ENCODE results near the gene CST7. TPM values are rescaled to one million over a fixed set of nuclear protein-coding genes. Genes with fewer than 3 reads are reported as not detected.

The CST7 gene
- total RNA-seq, 1 experiment from 2014 or later, result not detected

DNA sequence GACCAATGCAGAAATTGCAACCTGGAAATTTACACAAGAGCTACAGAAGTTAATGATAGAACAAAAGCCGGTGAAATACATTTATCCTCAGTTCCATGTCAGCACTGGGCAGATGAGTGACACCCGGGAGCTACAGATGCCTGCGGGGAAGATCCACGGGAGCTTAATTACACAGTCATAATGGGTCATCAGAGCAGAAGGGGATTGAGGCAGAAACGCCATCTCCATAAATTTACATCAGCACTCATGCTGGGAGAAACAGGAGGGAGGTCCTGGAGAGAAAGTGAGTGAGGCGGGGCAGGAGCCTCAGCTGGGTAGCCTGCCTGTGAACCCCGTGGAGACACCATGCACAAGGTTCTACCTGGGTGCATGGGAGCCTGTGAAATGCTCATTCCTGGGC is 37.6 kb upstream of the CST7 start:
- peaks cover 23% of the 10 kb centered on the region; the same call in 1 of the 2 replicates for H3K27me3 ChIP-seq (ENCODE audit: insufficient read depth, low read length)
- no peaks in the 10 kb centered on the region for H3K9me3 ChIP-seq (ENCODE audit: control insufficient read depth in 1 of 2, insufficient read depth in 1 of 2, low read depth in 1 of 2, low read length in 2 of 2)
- H3K27ac ChIP-seq (ENCODE audit: low read depth, low read length), result no peak overlapping the region
- DNase-seq (ENCODE audit: low read depth, low spot score), result no peak
- no peak overlapping the region for H3K9ac ChIP-seq (ENCODE audit: low read length)
- no TSS peak for BruUV-seq (replicated peaks)
- no peaks in the 10 kb centered on the region for H3K4me1 ChIP-seq (ENCODE audit: control insufficient read depth in 1 of 2, insufficient read depth in 2 of 2, low read length in 2 of 2)
- ATAC-seq, result no peak
- H3K36me3 ChIP-seq (ENCODE audit: control insufficient read depth in 1 of 2, insufficient read depth in 2 of 2, low read length in 2 of 2), result no peaks in the 10 kb centered on the region
- H2AFZ ChIP-seq (ENCODE audit: low read depth, low read length, poor library complexity, severe bottlenecking), result no peak overlapping the region
- H3K4me2 ChIP-seq (ENCODE audit: low read length), result no peak overlapping the region
- H3K79me2 ChIP-seq (ENCODE audit: insufficient read depth, low read length), result no peaks in the 10 kb centered on the region
- RAD21 ChIA-PET (ENCODE audit: low non-redundant PET in 1 of 2, low total read pairs in 2 of 2, uncharacterized antibody in 2 of 2, unreplicated experiment in 2 of 2), result no interaction called here
- H3K4me3 ChIP-seq (replicated peaks in 1 of 2; ENCODE audit: low read depth in 1 of 2, low read length in 2 of 2), result no peak overlapping the region
- intact Hi-C loops (cut with micrococcal nuclease), result loop anchor here (10.0 kb wide), 1 partner anchor 377 kb away; no protein-coding TSS in a partner anchor
- CTCF ChIA-PET, result no interaction called here
- POLR2A ChIA-PET, result no interaction called here
- no peak for TF ChIP-seq CEBPB (IDR thresholded peaks at IDR 0.05; ENCODE audit: low read depth)
- no peak for TF ChIP-seq EGR1 (IDR thresholded peaks at IDR 0.05; ENCODE audit: low read depth)
- no peak for TF ChIP-seq EZH2 (IDR thresholded peaks at IDR 0.05)
- no peak for TF ChIP-seq ELF1 (IDR thresholded peaks at IDR 0.05; ENCODE audit: borderline replicate concordance, low read depth)
- TF ChIP-seq SIN3A (IDR thresholded peaks at IDR 0.05; ENCODE audit: low read depth), result no peak
- no peak for TF ChIP-seq SRF (IDR thresholded peaks at IDR 0.05; ENCODE audit: low read depth)
- no peak for TF ChIP-seq EZH2phosphoT487 (IDR thresholded peaks at IDR 0.05; ENCODE audit: borderline replicate concordance)
- TF ChIP-seq RAD21 (IDR thresholded peaks at IDR 0.05; ENCODE audit: low read depth), result no peak
- TF ChIP-seq, protein P1, sequence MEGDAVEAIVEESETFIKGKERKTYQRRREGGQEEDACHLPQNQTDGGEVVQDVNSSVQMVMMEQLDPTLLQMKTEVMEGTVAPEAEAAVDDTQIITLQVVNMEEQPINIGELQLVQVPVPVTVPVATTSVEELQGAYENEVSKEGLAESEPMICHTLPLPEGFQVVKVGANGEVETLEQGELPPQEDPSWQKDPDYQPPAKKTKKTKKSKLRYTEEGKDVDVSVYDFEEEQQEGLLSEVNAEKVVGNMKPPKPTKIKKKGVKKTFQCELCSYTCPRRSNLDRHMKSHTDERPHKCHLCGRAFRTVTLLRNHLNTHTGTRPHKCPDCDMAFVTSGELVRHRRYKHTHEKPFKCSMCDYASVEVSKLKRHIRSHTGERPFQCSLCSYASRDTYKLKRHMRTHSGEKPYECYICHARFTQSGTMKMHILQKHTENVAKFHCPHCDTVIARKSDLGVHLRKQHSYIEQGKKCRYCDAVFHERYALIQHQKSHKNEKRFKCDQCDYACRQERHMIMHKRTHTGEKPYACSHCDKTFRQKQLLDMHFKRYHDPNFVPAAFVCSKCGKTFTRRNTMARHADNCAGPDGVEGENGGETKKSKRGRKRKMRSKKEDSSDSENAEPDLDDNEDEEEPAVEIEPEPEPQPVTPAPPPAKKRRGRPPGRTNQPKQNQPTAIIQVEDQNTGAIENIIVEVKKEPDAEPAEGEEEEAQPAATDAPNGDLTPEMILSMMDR (IDR thresholded peaks at IDR 0.05 in 2 of 3, conservative IDR thresholded peaks at IDR 0.05 in 1 of 3; ENCODE audit: borderline replicate concordance in 1 of 3, insufficient read depth in 1 of 3, low read depth in 2 of 3, low read length in 2 of 3), result no peak
- no peak for TF ChIP-seq CBX3 (IDR thresholded peaks at IDR 0.05; ENCODE audit: low read depth)
- TF ChIP-seq ZNF274 (IDR thresholded peaks at IDR 0.05; ENCODE audit: low read depth, low read length), result no peak
- TF ChIP-seq JUND (IDR thresholded peaks at IDR 0.05), result no peak
- TF ChIP-seq, protein P2, sequence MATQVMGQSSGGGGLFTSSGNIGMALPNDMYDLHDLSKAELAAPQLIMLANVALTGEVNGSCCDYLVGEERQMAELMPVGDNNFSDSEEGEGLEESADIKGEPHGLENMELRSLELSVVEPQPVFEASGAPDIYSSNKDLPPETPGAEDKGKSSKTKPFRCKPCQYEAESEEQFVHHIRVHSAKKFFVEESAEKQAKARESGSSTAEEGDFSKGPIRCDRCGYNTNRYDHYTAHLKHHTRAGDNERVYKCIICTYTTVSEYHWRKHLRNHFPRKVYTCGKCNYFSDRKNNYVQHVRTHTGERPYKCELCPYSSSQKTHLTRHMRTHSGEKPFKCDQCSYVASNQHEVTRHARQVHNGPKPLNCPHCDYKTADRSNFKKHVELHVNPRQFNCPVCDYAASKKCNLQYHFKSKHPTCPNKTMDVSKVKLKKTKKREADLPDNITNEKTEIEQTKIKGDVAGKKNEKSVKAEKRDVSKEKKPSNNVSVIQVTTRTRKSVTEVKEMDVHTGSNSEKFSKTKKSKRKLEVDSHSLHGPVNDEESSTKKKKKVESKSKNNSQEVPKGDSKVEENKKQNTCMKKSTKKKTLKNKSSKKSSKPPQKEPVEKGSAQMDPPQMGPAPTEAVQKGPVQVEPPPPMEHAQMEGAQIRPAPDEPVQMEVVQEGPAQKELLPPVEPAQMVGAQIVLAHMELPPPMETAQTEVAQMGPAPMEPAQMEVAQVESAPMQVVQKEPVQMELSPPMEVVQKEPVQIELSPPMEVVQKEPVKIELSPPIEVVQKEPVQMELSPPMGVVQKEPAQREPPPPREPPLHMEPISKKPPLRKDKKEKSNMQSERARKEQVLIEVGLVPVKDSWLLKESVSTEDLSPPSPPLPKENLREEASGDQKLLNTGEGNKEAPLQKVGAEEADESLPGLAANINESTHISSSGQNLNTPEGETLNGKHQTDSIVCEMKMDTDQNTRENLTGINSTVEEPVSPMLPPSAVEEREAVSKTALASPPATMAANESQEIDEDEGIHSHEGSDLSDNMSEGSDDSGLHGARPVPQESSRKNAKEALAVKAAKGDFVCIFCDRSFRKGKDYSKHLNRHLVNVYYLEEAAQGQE (IDR thresholded peaks at IDR 0.05; ENCODE audit: low read depth), result no peak
- TF ChIP-seq FOSL1 (IDR thresholded peaks at IDR 0.05; ENCODE audit: low read depth), result no peak
- TF ChIP-seq, protein P3, sequence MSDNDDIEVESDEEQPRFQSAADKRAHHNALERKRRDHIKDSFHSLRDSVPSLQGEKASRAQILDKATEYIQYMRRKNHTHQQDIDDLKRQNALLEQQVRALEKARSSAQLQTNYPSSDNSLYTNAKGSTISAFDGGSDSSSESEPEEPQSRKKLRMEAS (IDR thresholded peaks at IDR 0.05), result no peak
- no peaks in the 10 kb centered on the region for H4K20me1 ChIP-seq (ENCODE audit: insufficient read depth)
- H3K9me2 ChIP-seq (ENCODE audit: insufficient read depth), result no peaks in the 10 kb centered on the region
